GM19452 (cell line): Measurements from ENCODE around the gene MOCS2.
A peak's percentile ranks its signal among the peaks of the same experiment; 100 is the strongest.
"Not testable (repeated sequence)": the region's sequence is repeated elsewhere in the genome, so short reads cannot be mapped to it uniquely, and the experiment has no call there.

Experiments used
- ATAC-seq: cut with Tn5 transposase; IDR thresholded peaks from one replicate; pipeline ENCODE4 v1.9.1; 2021; ENCODE audit not compliant: unreplicated experiment

MOCS2 gene, protein sequence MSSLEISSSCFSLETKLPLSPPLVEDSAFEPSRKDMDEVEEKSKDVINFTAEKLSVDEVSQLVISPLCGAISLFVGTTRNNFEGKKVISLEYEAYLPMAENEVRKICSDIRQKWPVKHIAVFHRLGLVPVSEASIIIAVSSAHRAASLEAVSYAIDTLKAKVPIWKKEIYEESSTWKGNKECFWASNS

DNA sequence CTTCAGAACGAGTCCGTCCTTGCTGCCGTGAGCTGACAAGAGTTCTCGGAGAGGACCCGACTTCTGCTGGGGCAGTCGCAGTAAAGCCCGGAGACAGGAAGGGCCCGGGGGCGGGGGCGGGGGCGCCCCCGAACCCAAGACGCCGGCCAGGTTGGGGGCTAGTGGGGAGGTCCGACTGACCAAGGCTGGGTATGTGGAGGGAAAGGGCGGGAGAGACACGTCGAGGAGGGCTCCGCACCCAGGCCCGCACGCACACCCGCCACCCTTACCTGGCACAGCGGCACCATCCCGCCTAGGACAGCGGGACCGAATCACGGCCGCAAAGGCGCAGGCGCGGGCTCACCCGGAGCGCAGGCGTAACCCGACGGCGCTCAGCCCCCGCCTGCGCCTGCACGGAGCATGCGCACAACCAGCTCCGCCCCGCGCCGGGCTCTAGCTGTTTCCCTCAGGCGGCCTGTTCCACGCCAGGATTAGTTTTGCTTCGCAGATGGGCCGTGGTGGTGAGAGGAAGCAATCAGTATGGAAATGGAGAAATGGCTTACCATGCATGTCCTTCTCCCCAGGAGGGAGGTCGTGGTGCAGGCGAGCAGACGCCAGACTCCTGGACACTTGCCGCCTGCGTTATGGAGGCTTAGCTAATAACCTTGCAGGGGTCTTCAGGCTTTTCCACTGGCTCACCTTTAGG, at the start of gene MOCS2:
Gene MOCS2, minus strand, starts transcription at position 315 of the 685 bp plus-strand sequence. CDS start 2,583 bp downstream, outside the sequence.
- peak; percentile 97 for ATAC-seq

DNA sequence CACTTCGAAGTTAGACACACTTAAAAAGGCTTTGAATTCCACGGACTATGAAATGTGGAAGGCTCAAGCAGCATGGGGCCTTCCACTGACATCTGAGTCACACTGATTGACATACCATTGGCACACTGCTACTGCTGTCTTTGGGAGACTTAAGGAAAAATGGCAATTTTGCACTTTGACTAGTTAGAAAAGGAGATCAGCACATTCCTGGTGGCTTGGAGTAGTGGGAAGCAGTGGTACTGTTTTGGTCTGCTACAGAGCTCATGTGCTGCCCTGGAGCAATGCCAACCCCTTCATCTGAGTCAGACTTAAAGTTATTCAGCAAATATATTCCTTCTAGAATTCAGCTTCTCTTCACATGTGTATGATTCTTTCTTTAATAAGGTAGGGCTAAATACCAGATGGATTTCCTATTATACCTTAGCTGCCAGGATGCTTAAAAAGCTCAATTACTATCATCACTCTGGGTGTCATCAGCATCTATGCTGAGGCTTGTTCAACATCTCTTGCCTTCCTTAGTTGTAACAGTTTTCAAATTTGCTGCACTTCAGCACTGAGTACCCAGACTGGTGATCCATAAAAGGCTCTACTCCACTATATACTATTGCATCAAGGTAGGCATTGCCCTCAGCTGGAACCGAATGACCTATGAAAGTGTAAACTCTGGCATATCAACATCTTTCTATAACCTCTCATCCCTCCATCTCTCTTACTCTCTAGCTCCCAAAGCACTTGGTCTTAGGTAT, 42.3 kb upstream of the MOCS2 start:
- no peak for ATAC-seq

DNA sequence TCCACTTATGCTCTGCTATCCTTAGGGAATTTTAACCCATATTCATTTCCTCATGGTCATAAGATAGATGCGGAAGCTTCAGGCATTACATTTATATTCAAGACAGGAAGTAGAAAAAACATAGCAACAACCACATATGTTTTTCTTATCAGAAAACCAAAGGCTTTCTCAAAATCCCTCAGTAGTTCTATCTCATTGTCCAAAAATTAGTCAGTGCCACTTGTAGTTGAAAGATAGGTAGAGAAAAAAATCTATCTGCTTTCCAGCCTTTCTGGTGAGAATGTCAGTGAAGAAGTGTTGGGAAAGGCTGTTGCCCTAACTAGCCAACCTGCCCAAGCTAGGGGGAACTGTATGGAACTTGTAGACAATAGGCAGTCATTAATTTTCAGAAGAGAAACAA, 23.5 kb upstream of the MOCS2 start:
- ATAC-seq: no peak

DNA sequence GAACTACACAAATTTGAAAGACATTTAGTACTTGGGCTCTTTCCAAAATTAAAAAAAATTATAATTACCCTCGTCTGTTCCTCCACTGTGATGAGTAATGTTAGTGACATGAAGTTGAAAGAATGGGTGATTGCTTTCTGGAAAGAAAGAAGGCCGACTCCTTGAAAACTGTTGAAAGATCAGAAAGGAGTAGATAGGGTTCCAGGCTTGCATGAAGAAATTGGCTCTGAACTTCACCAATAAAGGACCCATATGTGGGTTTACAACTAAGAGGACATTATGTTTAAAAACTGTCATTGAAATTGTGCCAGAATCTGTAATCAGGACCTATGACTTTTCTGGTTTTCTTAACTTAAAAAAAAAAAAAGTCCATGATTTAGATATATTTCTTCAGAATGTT, 20.7 kb upstream of the MOCS2 start:
- no peak for ATAC-seq

DNA sequence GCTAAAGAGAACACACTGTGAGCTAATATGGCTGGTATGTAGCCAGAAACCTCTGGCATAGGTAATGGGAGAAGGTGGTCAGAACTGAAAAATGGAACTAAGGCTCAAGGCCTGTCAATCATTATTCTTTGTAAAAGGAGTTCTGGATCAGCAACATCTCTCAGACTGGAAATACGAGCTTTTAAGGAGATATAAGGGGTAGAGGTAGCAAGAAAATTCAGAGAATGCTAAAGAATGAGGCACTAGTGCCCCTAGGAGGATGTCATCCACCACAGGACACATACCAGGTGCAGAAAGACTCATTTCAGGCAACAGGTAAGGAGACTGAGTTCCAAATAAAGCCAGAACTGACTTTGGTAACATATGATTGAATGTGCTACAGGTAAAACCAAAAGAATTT, 18.9 kb upstream of the MOCS2 start:
- ATAC-seq: no peak

DNA sequence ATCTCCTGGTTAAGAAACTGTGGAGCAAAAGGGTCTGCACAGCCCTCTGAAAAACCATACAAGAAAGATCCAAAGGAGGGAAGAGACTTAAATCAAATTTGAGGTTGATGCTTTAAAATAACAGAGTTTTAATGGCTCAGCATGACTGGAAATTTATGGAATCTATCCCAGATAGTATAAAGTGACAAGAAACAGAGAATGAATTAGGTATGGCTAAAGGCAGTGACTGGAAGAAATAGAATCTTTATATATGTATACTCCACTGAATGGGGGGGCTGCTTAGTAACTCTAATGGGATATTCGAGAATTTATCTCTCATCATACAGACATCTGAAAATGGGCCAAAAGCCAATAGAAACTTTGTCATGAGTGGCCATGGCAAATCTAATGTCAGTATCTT, 17.6 kb upstream of the MOCS2 start:
- no peak for ATAC-seq

DNA sequence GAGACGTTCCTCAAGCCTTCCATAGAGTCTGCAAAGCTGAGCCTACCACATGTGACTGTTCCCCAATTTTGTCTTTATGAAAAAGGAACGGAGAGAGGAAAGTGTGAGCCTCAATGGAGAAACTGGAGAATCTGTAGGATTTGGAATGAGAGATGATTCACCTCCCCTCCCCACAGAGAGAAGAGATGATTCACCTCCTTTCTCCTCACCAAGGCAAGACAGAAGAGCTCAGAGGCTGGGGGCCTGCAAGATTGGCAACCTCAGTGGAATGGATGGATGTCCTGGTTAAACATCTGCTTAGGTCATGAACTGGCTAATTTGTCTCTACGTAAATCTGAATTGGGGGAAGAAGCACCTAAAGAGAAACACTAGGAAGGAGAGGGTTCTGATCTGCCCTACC, 17.0 kb upstream of the MOCS2 start:
- no peak for ATAC-seq

DNA sequence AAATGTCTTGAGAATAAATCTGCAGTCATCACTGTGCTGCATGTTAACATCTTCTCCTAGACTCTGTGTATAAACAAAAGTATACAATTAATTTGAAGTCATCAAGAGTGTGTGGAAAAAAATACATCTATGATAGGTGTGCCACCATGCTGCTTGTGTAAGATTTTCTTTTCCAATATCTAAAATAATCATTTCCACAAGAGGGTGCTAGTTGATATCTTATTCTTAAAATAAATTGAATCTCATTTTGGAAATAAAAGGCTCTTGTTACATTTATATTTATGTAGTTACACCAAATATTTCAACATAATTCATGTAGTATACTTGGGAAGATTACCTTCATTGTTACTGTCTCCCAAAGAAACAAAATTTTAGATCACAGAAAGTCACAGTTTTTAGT, 14.1 kb upstream of the MOCS2 start:
- ATAC-seq: no peak

DNA sequence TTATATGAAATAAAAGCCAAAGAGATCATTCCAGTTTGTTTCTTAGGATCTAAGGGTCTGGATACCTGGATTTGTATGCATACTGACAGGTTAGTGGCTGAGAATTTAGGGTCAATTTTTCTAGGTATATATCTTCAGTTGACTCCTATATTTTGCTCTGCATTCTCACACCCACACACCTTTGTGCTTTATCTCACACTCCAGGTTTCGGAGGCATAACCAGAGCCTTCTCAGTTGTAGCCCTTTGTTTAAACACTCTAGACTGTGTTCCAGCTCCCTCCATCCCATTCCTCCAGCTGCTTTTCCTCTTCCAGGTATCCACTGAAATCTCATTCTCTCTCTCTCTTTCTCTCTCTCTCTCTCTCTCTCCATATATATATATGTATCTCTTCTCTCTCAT, 10.6 kb upstream of the MOCS2 start:
- no peak for ATAC-seq

DNA sequence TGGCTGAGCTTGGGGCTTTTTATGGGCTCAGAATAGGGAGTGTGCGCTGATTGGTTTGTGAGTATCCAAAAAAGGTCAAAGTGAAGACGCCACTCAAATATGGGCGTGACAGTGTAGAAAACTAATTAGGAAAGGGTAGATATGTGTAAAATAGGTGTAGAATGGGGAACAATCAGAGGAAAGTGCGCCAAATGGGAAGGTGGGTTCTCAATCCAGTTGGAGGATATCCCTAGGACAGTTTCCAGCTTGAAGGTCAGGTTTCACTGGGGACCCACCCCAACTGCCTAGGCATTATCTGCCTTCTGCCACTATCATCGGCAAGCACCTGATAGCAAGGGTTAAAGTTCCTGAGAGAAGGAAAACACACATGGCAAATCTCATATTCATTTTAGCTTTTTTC, 9.3 kb upstream of the MOCS2 start:
- no peak for ATAC-seq

DNA sequence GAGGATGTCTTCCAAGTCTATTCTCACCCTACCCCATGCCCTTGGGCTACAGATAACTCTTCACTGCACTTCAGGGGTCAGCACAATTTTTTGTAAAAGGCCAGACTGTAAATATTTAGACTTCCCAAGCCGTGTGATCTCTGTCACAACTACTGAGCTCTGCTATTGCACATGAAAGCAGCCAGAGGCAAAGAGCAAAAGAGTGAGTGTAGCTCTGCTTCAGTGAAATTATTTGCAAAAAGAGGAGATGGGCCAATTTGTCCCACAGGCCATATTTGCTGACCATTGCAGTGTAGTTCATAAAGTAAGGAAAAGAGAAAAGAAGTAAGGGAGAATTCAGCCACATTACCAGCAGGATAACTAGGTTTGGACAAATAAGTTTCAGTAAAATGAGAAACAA, 7.0 kb upstream of the MOCS2 start:
- no peak for ATAC-seq

DNA sequence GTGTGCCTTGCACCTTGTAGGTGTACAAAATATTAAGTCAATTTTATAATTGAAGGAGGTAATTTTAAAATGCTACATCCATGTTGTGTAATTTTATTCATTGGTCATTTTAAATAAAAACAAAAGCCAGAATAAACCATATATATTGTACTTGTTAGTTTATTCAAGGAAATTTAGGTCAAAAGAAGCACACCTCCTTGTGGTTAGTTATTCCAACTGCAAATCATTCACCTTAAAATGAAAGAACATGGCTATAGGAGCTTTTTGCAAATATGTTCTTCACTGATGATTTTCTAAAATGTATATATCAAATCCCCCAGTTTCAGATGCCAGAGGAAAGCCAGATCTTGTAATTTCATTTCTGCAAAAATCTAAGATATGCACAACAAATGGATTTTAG, 5.4 kb upstream of the MOCS2 start:
- ATAC-seq: no peak

DNA sequence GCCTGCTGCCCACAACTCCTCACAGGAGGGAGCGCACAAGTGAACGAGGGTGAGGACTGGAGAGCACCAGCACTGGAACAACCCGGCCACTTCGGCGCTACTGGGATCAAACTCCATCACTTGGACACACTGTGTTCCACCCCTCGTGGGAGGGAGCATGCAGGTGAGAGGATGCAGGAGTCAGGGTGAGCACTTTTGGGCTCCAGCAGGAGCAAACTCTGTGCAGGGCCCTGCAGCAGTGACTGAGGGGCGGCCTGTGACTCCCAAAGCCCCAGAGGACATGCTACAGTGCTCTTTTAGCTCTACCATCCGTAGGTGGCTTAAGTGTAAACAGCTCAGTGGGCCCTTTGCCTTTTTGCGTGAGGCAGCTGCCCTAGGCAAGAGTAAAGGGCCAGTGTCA, 4.4 kb upstream of the MOCS2 start:
- ATAC-seq: no peak

DNA sequence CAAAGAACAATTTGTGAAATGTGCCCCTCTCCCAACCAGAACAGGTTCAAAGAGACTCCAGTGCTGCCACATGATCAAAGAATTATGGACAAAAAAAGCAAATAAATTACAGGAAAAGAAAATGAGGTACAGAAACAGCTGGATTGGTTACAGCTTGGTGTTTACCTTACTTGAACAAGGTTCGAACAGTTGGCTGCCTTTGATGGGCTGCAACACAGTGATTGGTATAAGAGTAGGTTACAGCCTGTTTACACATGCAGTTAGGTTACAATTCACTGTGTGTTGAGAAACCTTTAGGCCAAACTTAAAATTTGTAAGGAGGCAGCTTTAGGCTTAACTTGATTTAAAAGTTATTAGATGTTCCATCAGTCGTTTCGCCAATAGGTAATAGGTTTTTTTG, 3.4 kb upstream of the MOCS2 start:
- ATAC-seq: no peak

DNA sequence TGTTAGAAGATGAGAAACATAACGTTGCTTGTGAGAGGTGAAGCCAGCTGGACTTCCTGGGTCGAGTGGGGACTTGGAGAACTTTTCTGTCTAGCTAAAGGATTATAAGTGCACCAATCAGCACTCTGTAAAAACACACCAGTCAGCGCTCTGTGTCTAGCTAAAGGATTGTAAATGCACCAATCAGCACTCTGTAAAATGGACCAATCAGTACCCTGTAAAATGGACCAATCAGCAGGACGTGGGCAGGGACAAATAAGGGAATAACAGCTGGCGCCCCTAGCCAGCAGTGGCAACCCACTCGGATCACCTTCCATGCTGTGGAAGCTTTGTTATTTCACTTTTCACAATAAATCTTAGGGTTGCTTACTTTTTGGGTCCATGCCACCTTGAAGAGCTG, 2.8 kb upstream of the MOCS2 start:
- not testable (repeated sequence) for ATAC-seq

DNA sequence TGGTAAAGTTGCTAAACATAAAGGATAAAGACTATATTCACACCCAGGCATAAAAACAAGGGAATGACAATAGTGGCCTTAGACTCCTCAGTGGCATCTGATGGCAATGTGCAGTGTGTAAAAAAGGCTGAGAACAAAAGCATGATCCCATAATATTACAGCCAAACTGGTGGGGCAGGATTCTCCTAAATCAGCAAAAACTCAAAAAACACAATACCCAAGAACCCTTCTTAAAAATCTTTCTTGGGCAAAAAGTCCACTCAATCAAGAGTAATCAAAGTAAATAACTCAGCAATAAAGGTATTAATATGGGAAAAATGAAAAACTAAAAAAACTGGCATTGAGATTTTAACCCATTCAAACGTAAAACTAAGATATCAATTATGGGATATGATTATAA, 1.6 kb upstream of the MOCS2 start:
- no peak for ATAC-seq

DNA sequence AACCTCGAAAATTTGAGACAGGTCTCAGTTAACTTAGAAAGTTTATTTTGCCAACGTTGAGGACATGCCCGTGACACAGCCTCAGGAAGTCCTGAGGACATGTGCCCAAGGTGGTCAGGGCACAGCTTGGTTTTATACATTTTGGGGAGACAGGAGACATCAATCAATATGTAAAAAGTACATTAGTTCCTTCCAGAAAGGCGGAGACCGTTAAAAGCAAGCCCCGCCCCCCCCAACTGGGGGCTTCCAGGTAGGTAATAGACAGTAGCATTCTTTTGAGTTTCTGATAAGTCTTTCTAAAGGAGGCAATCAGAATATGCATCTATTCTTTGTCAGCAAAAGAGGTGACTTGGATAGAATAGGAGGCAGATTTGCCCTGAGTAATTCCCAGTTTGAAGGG, 599 bp upstream of the MOCS2 start:
- peak; percentile 14 for ATAC-seq

DNA sequence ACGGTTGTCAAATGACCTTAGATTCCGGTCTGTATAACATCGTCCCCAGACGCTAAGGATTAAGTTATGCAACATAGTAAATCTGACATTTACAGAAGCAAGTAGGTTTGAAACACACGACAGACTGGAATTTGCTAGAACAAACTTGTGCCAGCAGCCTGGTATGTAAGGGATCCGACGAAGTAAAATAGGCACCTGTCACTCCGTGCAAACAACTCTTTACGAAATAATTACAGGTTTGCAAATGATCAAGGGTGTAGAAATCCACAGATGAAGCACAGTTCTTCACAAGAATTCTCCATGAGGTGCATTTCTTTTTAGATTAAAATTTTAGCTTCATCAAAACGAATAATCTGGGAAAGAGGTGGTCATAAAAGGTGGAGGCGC, 508 bp downstream of the MOCS2 start:
- ATAC-seq: peak; percentile 12

DNA sequence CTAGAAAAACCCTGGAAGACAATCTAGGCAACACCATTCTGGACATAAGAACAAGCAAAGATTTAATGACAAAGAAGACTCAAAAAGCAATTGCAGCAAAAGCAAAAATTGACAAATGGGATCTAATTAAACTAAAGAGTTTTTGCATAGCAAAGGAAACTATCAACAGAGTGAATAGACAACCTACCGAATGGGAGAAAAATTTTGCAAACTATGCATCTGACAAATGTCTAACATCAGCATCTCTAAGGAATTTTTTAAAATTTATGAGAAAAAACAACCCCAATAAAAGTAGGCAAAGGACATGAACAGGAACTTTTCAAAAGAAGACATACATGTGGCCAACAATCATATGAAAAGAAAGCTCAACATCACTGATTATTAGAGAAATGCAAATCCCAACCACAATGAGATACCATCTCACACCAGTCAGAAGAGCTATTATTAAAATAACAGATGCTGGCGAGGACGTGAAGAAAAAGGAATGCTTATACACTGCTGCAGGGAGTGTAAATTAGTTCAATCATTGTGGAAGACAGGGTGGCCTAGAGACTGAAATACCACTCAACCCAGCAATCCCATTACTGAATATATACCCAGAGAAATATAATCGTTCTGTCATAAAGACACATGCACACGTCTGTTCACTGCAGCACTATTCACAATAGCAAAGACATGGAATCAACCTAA, 3.8 kb downstream of the MOCS2 start:
- ATAC-seq: no peak

DNA sequence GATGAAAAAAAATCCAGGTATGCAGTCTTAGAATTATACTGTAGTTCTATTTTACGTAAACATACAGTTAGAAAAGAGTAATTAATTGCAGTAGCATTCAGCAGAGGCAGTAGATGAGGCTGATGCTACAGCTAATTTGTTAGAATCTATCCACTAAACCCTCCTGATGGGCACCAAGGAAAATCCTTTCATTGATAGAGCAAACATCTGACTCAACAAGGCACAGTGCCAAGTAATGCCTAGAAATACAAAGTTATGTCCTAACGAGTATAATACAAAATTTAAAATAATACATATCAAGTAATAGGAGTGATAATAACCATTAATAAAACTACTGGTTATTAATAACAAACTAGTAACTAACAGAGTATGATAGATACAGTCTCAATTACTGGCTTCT, 9.0 kb downstream of the MOCS2 start:
- ATAC-seq: no peak

DNA sequence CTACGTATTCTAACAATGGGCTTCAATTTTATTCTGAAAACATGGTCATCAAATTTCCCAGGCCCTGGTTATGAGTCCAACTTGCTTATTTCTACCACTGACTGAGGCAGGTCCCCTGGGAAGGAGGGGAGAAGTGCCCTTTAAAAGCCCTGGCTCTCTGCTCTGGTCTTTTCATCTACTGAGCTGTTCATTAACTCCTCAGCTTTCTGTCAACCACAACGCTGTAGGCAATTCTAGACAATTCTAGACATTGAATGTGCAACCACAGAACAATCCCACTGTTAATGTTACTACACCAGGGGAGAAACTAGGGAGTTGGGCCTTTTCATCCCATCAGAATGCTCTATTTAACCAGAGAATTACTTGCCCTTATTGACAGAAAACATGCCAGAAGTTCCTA, 10.0 kb downstream of the MOCS2 start:
- no peak for ATAC-seq
